BLaER1 treated with 17β-estradiol and CSF1 and Interleukin-3, amounts not matched to agents 10 nM and 100 nM (cell line): ENCODE results near the gene FLII.

Experiments
- H3K27ac ChIP-seq, 11 experiments: shearing (Covaris generic); formaldehyde crosslinking; 2 replicates each; pipeline ENCODE4 v1.8.1; 2022
- H3K27me3 ChIP-seq, 11 experiments: shearing (Covaris generic); formaldehyde crosslinking; 2 replicates each; pipeline ENCODE4 v1.8.1; 2022
- H3K36me3 ChIP-seq, 11 experiments: shearing (Covaris generic); formaldehyde crosslinking; 2 replicates each; pipeline ENCODE4 v1.8.1; 2022
- H3K4me1 ChIP-seq, 10 experiments: shearing (Covaris generic); formaldehyde crosslinking; 2 replicates each; pipeline ENCODE4 v1.8.1; 2022
- H3K4me2 ChIP-seq, 11 experiments: shearing (Covaris generic); formaldehyde crosslinking; 2 replicates each; pipeline ENCODE4 v1.8.1; 2022
- H3K4me3 ChIP-seq, 10 experiments: shearing (Covaris generic); formaldehyde crosslinking; 2 replicates each; pipeline ENCODE4 v1.8.1; 2022
- H3K9ac ChIP-seq, 11 experiments: shearing (Covaris generic); formaldehyde crosslinking; 2 replicates each; pipeline ENCODE4 v1.8.1; 2022
- H3K9me3 ChIP-seq, 11 experiments: shearing (Covaris generic); formaldehyde crosslinking; replicated peaks in 1 of 11; 2 replicates each; pipeline ENCODE4 v1.8.1; 2022
- H4K20me1 ChIP-seq, 11 experiments: shearing (Covaris generic); formaldehyde crosslinking; 2 replicates each; pipeline ENCODE4 v1.8.1; 2022
- Cebpa-rat ChIP-seq, 11 experiments: shearing (Covaris generic); IDR thresholded peaks; 2 replicates each; pipeline ENCODE4 v1.8.1; 2022

Gene FLII

GRCh38 chr17:18238299-18238698 is 20.2 kb downstream of the FLII start:
- Histone ChIP-seq H3K4me2 (no peak overlapping the region), H3K9me3 (no peaks in the 10 kb centered on the region), H3K27me3 (no peaks in the 10 kb centered on the region), H4K20me1 (peaks cover 0 to 92% (median 8%) of the 10 kb centered on the region in 11 experiments; a peak in 14 of 22 replicates), H3K36me3 (peaks cover 51 to 98% (median 80%) of the 10 kb centered on the region in 11 experiments), H3K9ac (no peak overlapping the region), H3K4me1 (peaks cover 0 to 21% (median 14%) of the 10 kb centered on the region in 10 experiments; a peak in 15 of 20 replicates), H3K4me3 (no peak overlapping the region), H3K27ac (no peak overlapping the region)
- no peak for TF ChIP-seq Cebpa-rat (IDR thresholded peaks at IDR 0.05)

GRCh38 chr17:18237461-18237860 is 21.1 kb downstream of the FLII start:
- Histone ChIP-seq H3K4me1 (peaks cover 0 to 21% (median 14%) of the 10 kb centered on the region in 10 experiments; a peak in 15 of 20 replicates), H3K9me3 (no peaks in the 10 kb centered on the region), H3K4me3 (no peak overlapping the region), H4K20me1 (peaks cover 0 to 95% (median 12%) of the 10 kb centered on the region in 11 experiments; a peak in 15 of 22 replicates), H3K9ac (no peak overlapping the region), H3K27ac (no peak overlapping the region), H3K4me2 (no peak overlapping the region), H3K27me3 (no peaks in the 10 kb centered on the region), H3K36me3 (peaks cover 57 to 99% (median 84%) of the 10 kb centered on the region in 11 experiments)
- TF ChIP-seq Cebpa-rat (IDR thresholded peaks at IDR 0.05), result no peak

- Histone ChIP-seq H3K36me3 (peaks cover 52 to 97% (median 81%) of the 10 kb centered on the region in 11 experiments), H3K4me2 (no peak overlapping the region; a peak in 3 of 22 replicates), H3K27ac (no peak overlapping the region), H3K27me3 (no peaks in the 10 kb centered on the region), H3K9me3 (no peaks in the 10 kb centered on the region), H3K4me1 (peaks cover 0 to 21% (median 14%) of the 10 kb centered on the region in 10 experiments; a peak in 15 of 20 replicates), H3K4me3 (no peak overlapping the region), H4K20me1 (peaks cover 0 to 95% (median 22%) of the 10 kb centered on the region in 11 experiments; a peak in 15 of 22 replicates), H3K9ac (peak overlapping the region in 1 of 11 experiments; percentile 42; a peak in 1 of 22 replicates)
- TF ChIP-seq Cebpa-rat (IDR thresholded peaks at IDR 0.05), result no peak
Observed at GRCh38 chr17:18236494-18236893, 22.0 kb downstream of the FLII start.

GRCh38 chr17:18235743-18236256 is 22.7 kb downstream of the FLII start:
- H3K4me2 ChIP-seq, result peak overlapping the region in 6 of 11 experiments; percentile 13 to 85 (median 61); a peak in 11 of 22 replicates

GRCh38 chr17:18234853-18235380 is 23.6 kb downstream of the FLII start:
- Histone ChIP-seq H3K27ac (peak overlapping the region in 4 of 11 experiments; percentile 14 to 57 (median 30); a peak in 3 of 22 replicates), H3K4me2 (peak overlapping the region in 5 of 11 experiments; percentile 56 to 85 (median 65); a peak in 9 of 22 replicates), H4K20me1 (peaks cover 0 to 95% (median 35%) of the 10 kb centered on the region in 11 experiments; a peak in 20 of 22 replicates)

More at GRCh38 chr17:18235743-18236256, 22.7 kb downstream of the FLII start:
- TF ChIP-seq Cebpa-rat (IDR thresholded peaks at IDR 0.05), result no peak
- Histone ChIP-seq H3K9ac (peak overlapping the region in 9 of 11 experiments; percentile 7 to 73 (median 42); a peak in 14 of 22 replicates), H3K4me3 (no peak overlapping the region; a peak in 1 of 20 replicates), H3K9me3 (no peaks in the 10 kb centered on the region), H3K36me3 (peaks cover 46 to 97% (median 74%) of the 10 kb centered on the region in 11 experiments), H3K27ac (peak overlapping the region in 6 of 11 experiments; percentile 14 to 57 (median 28); a peak in 10 of 22 replicates), H4K20me1 (peaks cover 0 to 95% (median 26%) of the 10 kb centered on the region in 11 experiments; a peak in 19 of 22 replicates), H3K4me1 (peaks cover 0 to 21% (median 13%) of the 10 kb centered on the region in 10 experiments; a peak in 15 of 20 replicates), H3K27me3 (no peaks in the 10 kb centered on the region)

GRCh38 chr17:18233803-18234518 is 24.6 kb downstream of the FLII start:
- no peak overlapping the region for H3K4me2 ChIP-seq
- no peak overlapping the region for H3K4me3 ChIP-seq
- no peak overlapping the region for H3K27ac ChIP-seq
- peaks cover 4 to 95% (median 44%) of the 10 kb centered on the region in 11 experiments; a peak in 19 of 22 replicates for H4K20me1 ChIP-seq
- H3K36me3 ChIP-seq, result peaks cover 43 to 80% (median 66%) of the 10 kb centered on the region in 11 experiments
- no peak overlapping the region for H3K9ac ChIP-seq
- peaks cover 0 to 21% (median 12%) of the 10 kb centered on the region in 10 experiments; a peak in 14 of 20 replicates for H3K4me1 ChIP-seq
- no peaks in the 10 kb centered on the region for H3K9me3 ChIP-seq
- TF ChIP-seq Cebpa-rat (IDR thresholded peaks at IDR 0.05), result no peak
- no peaks in the 10 kb centered on the region for H3K27me3 ChIP-seq

More at GRCh38 chr17:18234853-18235380, 23.6 kb downstream of the FLII start:
- peaks cover 43 to 90% (median 70%) of the 10 kb centered on the region in 11 experiments for H3K36me3 ChIP-seq
- H3K4me3 ChIP-seq, result no peak overlapping the region
- no peaks in the 10 kb centered on the region for H3K9me3 ChIP-seq
- peak overlapping the region in 5 of 11 experiments; percentile 7 to 73 (median 45); a peak in 4 of 22 replicates for H3K9ac ChIP-seq
- no peaks in the 10 kb centered on the region for H3K27me3 ChIP-seq
- TF ChIP-seq Cebpa-rat (IDR thresholded peaks at IDR 0.05), result no peak
- peaks cover 0 to 21% (median 12%) of the 10 kb centered on the region in 10 experiments; a peak in 14 of 20 replicates for H3K4me1 ChIP-seq

- H3K9ac ChIP-seq, result 0 out of 22 replicates have a peak overlapping the region, but pooled peaks of 1 of the 11 experiments have one; percentile 0
- H3K4me3 ChIP-seq, result no peak overlapping the region
- no peaks in the 10 kb centered on the region for H3K9me3 ChIP-seq
- H3K4me2 ChIP-seq, result no peak overlapping the region
- peaks cover 11 to 38% (median 28%) of the 10 kb centered on the region in 10 experiments for H3K4me1 ChIP-seq
- TF ChIP-seq Cebpa-rat (IDR thresholded peaks at IDR 0.05), result no peak
- H3K27me3 ChIP-seq, result no peaks in the 10 kb centered on the region
- peaks cover 27 to 52% (median 43%) of the 10 kb centered on the region in 11 experiments for H3K36me3 ChIP-seq
- peaks cover 4 to 96% (median 59%) of the 10 kb centered on the region in 11 experiments; a peak in 21 of 22 replicates for H4K20me1 ChIP-seq
- H3K27ac ChIP-seq, result no peak overlapping the region
Observed at GRCh38 chr17:18231164-18231563, 27.4 kb downstream of the FLII start.

- H3K4me3 ChIP-seq, result no peak overlapping the region
- peaks cover 26 to 46% (median 36%) of the 10 kb centered on the region in 11 experiments for H3K36me3 ChIP-seq
- H3K9me3 ChIP-seq, result no peaks in the 10 kb centered on the region
- 0 out of 22 replicates have a peak overlapping the region, but pooled peaks of 1 of the 11 experiments have one; percentile 0 for H3K9ac ChIP-seq
- H3K27me3 ChIP-seq, result no peaks in the 10 kb centered on the region
- H3K27ac ChIP-seq, result no peak overlapping the region
- H4K20me1 ChIP-seq, result peaks cover 4 to 92% (median 59%) of the 10 kb centered on the region in 11 experiments; a peak in 21 of 22 replicates
- TF ChIP-seq Cebpa-rat (IDR thresholded peaks at IDR 0.05), result no peak
- H3K4me1 ChIP-seq, result peaks cover 13 to 33% (median 23%) of the 10 kb centered on the region in 10 experiments
- H3K4me2 ChIP-seq, result no peak overlapping the region
Observed at GRCh38 chr17:18230288-18231141, 28.0 kb downstream of the FLII start.
